ENCODE data around the gene KCNK3.

The KCNK3 gene

GRCh38 chr2:26768759-26769088, 76.2 kb downstream of the KCNK3 start:
- Histone ChIP-seq H3K36me3 (ENCODE audit: insufficient read depth, low read length) (peaks cover 14% of the 10 kb centered on the region), H3K9me3 (ENCODE audit: low read length) (no peaks in the 10 kb centered on the region)

GRCh38 chr2:26769089-26769761, 76.7 kb downstream of the KCNK3 start:
- H3K4me1 ChIP-seq (ENCODE audit: insufficient read depth, low read length): peaks cover 38% of the 10 kb centered on the region

More at GRCh38 chr2:26768759-26769088, 76.2 kb downstream of the KCNK3 start:
- H3K4me1 ChIP-seq (ENCODE audit: insufficient read depth, low read length): peaks cover 38% of the 10 kb centered on the region
- H2AFZ ChIP-seq (ENCODE audit: low read depth, low read length): no peak overlapping the region
- H3K27me3 ChIP-seq (ENCODE audit: insufficient read depth, low read length): no peaks in the 10 kb centered on the region
- no peak overlapping the region for H3K4me3 ChIP-seq (ENCODE audit: low read length)

DNA sequence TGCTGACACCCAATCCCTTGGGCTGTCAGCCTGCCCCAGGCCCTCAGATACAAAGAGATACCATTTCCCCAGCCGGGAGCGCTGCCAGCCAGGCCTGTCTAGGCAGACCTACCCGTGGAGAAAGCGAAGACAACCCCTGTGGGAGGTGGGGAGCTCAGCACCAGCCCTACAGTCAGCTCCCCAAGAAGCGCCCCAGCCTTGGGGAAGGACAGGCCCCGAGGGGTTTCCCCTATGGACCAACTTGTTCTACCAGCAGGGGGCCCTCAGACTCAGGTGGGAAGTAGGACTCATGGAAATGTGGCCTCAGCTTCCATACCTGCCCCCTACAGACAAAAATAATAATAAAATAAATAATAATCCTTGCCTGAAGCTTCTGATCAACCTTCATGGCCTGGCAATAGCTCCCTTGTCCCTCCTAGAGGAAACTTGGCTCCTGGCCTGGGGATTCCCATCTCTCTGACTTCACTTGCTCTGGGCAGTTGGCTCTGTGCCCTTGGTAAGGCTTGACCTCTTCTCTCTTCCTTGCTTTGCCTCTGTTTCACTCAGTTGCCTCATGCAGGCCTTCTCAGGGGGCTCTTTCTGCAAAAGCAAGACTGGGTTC, 78.6 kb downstream of the KCNK3 start:
- Histone ChIP-seq H3K27me3 (ENCODE audit: insufficient read depth, low read length) (no peaks in the 10 kb centered on the region), H3K4me1 (ENCODE audit: insufficient read depth, low read length) (peaks cover 22% of the 10 kb centered on the region), H2AFZ (ENCODE audit: low read depth, low read length) (no peak overlapping the region), H3K4me3 (ENCODE audit: low read length) (no peak overlapping the region), H3K36me3 (ENCODE audit: insufficient read depth, low read length) (peaks cover 35% of the 10 kb centered on the region), H3K9me3 (ENCODE audit: low read length) (no peaks in the 10 kb centered on the region)

More at GRCh38 chr2:26769089-26769761, 76.7 kb downstream of the KCNK3 start:
- Histone ChIP-seq H3K36me3 (ENCODE audit: insufficient read depth, low read length) (peaks cover 19% of the 10 kb centered on the region), H3K27me3 (ENCODE audit: insufficient read depth, low read length) (no peaks in the 10 kb centered on the region), H2AFZ (ENCODE audit: low read depth, low read length) (no peak overlapping the region), H3K4me3 (ENCODE audit: low read length) (no peak overlapping the region), H3K9me3 (ENCODE audit: low read length) (no peaks in the 10 kb centered on the region)

DNA sequence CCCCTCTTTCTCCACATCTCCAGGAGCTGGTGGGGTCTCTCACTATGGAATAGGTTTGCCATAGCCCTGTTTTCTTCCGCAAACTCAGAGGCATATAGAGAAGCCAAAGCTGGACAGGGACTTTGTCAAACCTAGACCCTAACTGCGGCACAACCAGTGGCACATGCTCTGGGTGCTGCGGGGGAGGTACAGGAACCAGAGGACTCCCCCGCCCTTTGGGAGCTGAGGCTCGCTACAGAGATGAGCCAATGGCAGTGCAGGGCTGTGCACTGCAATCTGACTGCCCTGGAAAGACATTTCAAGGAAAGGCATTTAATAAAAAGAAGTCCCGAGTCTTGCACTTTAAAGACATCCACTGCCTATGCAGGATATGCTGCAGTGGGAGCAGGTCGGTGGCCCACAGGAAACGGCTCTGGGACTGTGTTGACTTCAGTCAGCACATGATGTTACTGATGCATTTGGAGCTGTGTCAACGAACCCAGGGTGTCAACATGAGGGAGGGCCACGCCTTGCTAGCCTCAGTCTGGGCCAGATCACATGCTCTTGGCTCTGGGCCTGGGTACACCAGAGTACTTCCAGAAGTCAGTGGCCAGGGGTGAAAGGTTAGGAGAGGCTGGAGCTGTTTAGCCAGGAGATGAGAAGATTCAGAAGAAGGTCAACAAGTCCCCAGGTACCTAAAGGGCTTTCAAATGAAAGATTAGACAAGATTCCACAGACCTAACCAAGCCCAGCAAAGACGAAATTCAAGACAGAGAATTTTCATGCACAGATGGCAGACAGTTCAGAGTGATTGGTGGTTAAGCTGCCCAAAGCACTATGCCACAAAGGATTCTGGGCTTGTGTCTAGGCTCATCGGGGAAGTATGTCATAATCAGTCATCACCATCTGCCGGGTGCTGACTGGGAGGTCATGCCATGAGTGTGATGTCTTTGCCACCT, 79.8 kb downstream of the KCNK3 start:
- no peaks in the 10 kb centered on the region for H3K27me3 ChIP-seq (ENCODE audit: insufficient read depth, low read length)
- no peak overlapping the region for H2AFZ ChIP-seq (ENCODE audit: low read depth, low read length)
- peaks cover 11% of the 10 kb centered on the region for H3K4me1 ChIP-seq (ENCODE audit: insufficient read depth, low read length)
- H3K9me3 ChIP-seq (ENCODE audit: low read length): no peaks in the 10 kb centered on the region
- no peak overlapping the region for H3K4me3 ChIP-seq (ENCODE audit: low read length)
- H3K36me3 ChIP-seq (ENCODE audit: insufficient read depth, low read length): peaks cover 46% of the 10 kb centered on the region

DNA sequence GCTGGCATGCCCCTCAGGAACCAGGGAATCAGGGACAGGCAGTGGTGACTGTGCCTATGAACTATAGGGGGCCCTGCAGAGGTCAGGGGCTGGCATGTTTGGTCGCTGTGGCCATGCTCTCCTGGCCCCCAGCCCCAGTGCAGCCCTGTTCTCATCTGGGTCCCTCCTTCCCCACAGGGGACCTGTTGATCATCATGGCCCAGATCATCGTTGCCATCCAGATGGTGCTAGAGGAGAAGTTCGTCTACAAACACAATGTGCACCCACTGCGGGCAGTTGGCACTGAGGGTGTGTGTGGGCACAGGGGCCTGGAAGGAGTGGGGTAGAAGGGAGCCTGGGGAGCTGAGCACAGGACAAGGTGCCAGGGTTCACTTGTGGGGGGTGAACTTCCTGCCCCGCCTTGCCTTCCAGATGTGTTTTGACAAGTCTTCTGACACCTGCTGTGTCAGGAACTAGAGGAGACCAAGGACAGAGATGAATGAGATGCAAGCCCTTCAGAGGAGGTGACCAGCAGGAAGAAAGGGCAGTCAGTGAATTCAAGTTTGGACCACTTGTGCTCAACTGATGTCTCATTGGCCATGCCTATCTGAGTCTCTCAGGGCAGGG, 83.8 kb downstream of the KCNK3 start:
- Histone ChIP-seq H3K4me3 (ENCODE audit: low read length) (no peak overlapping the region), H3K9me3 (ENCODE audit: low read length) (no peaks in the 10 kb centered on the region), H3K27me3 (ENCODE audit: insufficient read depth, low read length) (no peaks in the 10 kb centered on the region), H3K36me3 (ENCODE audit: insufficient read depth, low read length) (peaks cover 72% of the 10 kb centered on the region), H3K4me1 (ENCODE audit: insufficient read depth, low read length) (no peaks in the 10 kb centered on the region), H2AFZ (ENCODE audit: low read depth, low read length) (no peak overlapping the region)

DNA sequence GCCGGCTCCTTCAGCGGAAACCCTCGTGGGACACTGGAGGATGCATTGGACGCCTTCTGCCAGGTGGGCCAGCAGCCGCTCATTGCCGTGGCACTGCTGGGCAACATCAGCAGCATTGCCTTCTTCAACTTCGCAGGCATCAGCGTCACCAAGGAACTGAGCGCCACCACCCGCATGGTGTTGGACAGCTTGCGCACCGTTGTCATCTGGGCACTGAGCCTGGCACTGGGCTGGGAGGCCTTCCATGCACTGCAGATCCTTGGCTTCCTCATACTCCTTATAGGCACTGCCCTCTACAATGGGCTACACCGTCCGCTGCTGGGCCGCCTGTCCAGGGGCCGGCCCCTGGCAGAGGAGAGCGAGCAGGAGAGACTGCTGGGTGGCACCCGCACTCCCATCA, 85.6 kb downstream of the KCNK3 start:
- Histone ChIP-seq H3K4me1 (ENCODE audit: insufficient read depth, low read length) (no peaks in the 10 kb centered on the region), H3K4me3 (ENCODE audit: low read length) (no peak overlapping the region), H3K36me3 (ENCODE audit: insufficient read depth, low read length) (peaks cover 71% of the 10 kb centered on the region), H3K27me3 (ENCODE audit: insufficient read depth, low read length) (no peaks in the 10 kb centered on the region), H2AFZ (ENCODE audit: low read depth, low read length) (no peak overlapping the region), H3K9me3 (ENCODE audit: low read length) (no peaks in the 10 kb centered on the region)

DNA sequence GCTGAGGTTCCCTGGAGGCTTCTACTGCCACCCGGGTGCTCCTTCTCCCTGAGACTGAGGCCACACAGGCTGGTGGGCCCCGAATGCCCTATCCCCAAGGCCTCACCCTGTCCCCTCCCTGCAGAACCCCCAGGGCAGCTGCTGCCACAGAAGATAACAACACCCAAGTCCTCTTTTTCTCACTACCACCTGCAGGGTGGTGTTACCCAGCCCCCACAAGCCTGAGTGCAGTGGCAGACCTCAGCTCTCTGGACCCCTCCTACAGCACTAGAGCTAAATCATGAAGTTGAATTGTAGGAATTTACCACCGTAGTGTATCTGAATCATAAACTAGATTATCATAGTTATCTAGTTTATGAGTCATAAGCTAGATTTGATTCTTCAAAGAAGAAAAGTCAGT, 86.0 kb downstream of the KCNK3 start:
- no peaks in the 10 kb centered on the region for H3K27me3 ChIP-seq (ENCODE audit: insufficient read depth, low read length)
- no peaks in the 10 kb centered on the region for H3K4me1 ChIP-seq (ENCODE audit: insufficient read depth, low read length)
- H3K36me3 ChIP-seq (ENCODE audit: insufficient read depth, low read length): peaks cover 71% of the 10 kb centered on the region
- no peaks in the 10 kb centered on the region for H3K9me3 ChIP-seq (ENCODE audit: low read length)
- H2AFZ ChIP-seq (ENCODE audit: low read depth, low read length): no peak overlapping the region
- H3K4me3 ChIP-seq (ENCODE audit: low read length): no peak overlapping the region

GRCh38 chr2:26780203-26780760, 87.8 kb downstream of the KCNK3 start:
- peaks cover 11% of the 10 kb centered on the region for H3K4me1 ChIP-seq (ENCODE audit: insufficient read depth, low read length)
- H3K27me3 ChIP-seq (ENCODE audit: insufficient read depth, low read length): no peaks in the 10 kb centered on the region
- H3K4me3 ChIP-seq (ENCODE audit: low read length): no peak overlapping the region
- no peaks in the 10 kb centered on the region for H3K9me3 ChIP-seq (ENCODE audit: low read length)
- H2AFZ ChIP-seq (ENCODE audit: low read depth, low read length): no peak overlapping the region
- peaks cover 55% of the 10 kb centered on the region for H3K36me3 ChIP-seq (ENCODE audit: insufficient read depth, low read length)
